Heart right ventricle (tissue), 16 donors: ENCODE results near the gene SCGB2B2. TPM values are rescaled to one million over a fixed set of nuclear protein-coding genes. Genes with fewer than 3 reads are reported as not detected.
"Not testable (repeated sequence)": the region's sequence is repeated elsewhere in the genome, so short reads cannot be mapped to it uniquely, and the experiment has no call there.

Experiments used
- ATAC-seq, 8 donors: fragments of 200-7000 bp; cut with Tn5 transposase; one replicate each; pipeline ENCODE4 v1.9.1; 2020; ENCODE audit warnings: mild to moderate bottlenecking in 8 of 8, moderate library complexity in 8 of 8, moderate number of reproducible peaks in 1 of 8
- DNase-seq, 2 donors: peaks; one replicate each; pipeline ENCODE4 v3.0.0-alpha.2; 2020
- H3K27ac ChIP-seq, 10 donors: fragments of 200-600 bp; sonication (generic) in 2 of 10; one replicate each; pipeline versions ENCODE4 v1.5.0 to v1.8.0; 2020 to 2022; ENCODE audit warnings: mild to moderate bottlenecking in 3 of 10
- H3K27me3 ChIP-seq, 7 donors: fragments of 200-600 bp; one replicate each; pipeline ENCODE4 v1.8.0; 2021 to 2022; ENCODE audit warnings: mild to moderate bottlenecking in 2 of 7
- H3K36me3 ChIP-seq, 9 donors: fragments of 200-600 bp; sonication (generic) in 1 of 9; one replicate each; pipeline versions ENCODE4 v1.5.0 to v1.8.0; 2020 to 2022; ENCODE audit warnings: mild to moderate bottlenecking in 2 of 9
- H3K4me1 ChIP-seq, 9 donors: fragments of 200-600 bp; sonication (generic) in 1 of 9; one replicate each; pipeline versions ENCODE4 v1.5.0 to v1.8.0; 2020 to 2022; ENCODE audit warnings: mild to moderate bottlenecking in 4 of 9
- H3K4me3 ChIP-seq, 10 donors: fragments of 200-600 bp; sonication (generic) in 2 of 10; one replicate each; pipeline versions ENCODE4 v1.5.0 to v1.8.0; 2020 to 2022; ENCODE audit warnings: mild to moderate bottlenecking in 7 of 10, moderate library complexity in 2 of 10
- H3K9me3 ChIP-seq, 11 donors: fragments of 200-600 bp in 10 of 11; sonication (generic) in 2 of 11; one replicate each; pipeline versions ENCODE4 v1.5.0 to v1.8.0; 2013 to 2022; ENCODE audit warnings: mild to moderate bottlenecking in 2 of 11, control low read depth in 1 of 11, moderate library complexity in 1 of 11
- CTCF ChIP-seq, 9 donors: fragments of 200-600 bp; sonication (generic) in 2 of 9; IDR thresholded peaks; one replicate each; pipeline versions ENCODE4 v1.5.0 to v1.8.0; 2021 to 2022; ENCODE audit warnings: antibody characterized with exemption in 9 of 9, mild to moderate bottlenecking in 5 of 9, moderate library complexity in 1 of 9
- WGBS, 2 donors: extraction: QIAGEN DNeasy Blood & Tissue Kit; methylation state at CpG; one replicate each; pipeline ENCODE4 v1.1.7; 2013; ENCODE audit warnings: inconsistent platforms in 1 of 2; 5-methylcytosine and 5-hydroxymethylcytosine counted together
- intact Hi-C, 10 donors: fragments of 100-400 bp; cut with DNase I; formaldehyde crosslinking; loops; one replicate each; pipeline versions ENCODE4 v1.11.1 to v1.14.2; 2022
- polyA plus RNA-seq, 2 donors: library from polyadenylated mRNA; stranded (reverse); fragments of 200-250 nt; gene quantifications; one replicate each; pipeline ENCODE4 v1.2.3, GENCODE V29; 2013
- total RNA-seq, 10 donors: library from RNA; stranded (reverse); fragmentation: NEBNext Ultra II Directional in 3 of 10; extraction: Animal tissue kit (Norgen Biotek cat#: 25700) in 3 of 10; gene quantifications; one replicate each; pipeline versions ENCODE4 v1.2.1 to v1.2.4, GENCODE V29; 2021 to 2023
- donor health status: Arrhythmogenic right ventricular cardiomyopathy.
- donor health status: ischemic (EF 13 %, LVEDD 7.1; RV severe dilation, severe dysfunction).
- donor health status: healthy with polysubstance abuse.
- donor health status: DM: no; HTN: yes; CAD: no.
- donor health status: DM: no; HTN: no; CAD: no.
- donor health status: ischemic (EF 25% LVEDD 6.9; RV normal size, moderate dysfunction).
- donor health status: ischemic (EF 25% LVEDD 5.7; RV mildly dilated, moderate dysfunction).
- donor health status: healthy.
- donor health status: DM: yes; HTN: yes; CAD: no.
- donor health status: Ischemic cardiomyopathy.
- donor health status: ischemic (EF 35%, LVEDD 5.7; RV mildly dilated, moderate dysfunction).
- donor health status: nonischemic (EF 11% LVEDD 7.7; RV severe dilation, severe dysfunction).
- donor health status: DM: yes; HTN: yes; CAD: no.
- donor health status: PGD.
- donor health status: ischemic (EF 29% LVEDD 5.4; RV normal size, mild dysfunction).
- donor health status: nonischemic (EF 23%, LVEDD 6.1; RV moderate dilation, normal function).

Gene SCGB2B2
- total and polyA plus RNA-seq, 12 donors, result 0.06 to 0.94 (median 0.68) TPM

- ATAC-seq (peak; percentile 34 to 61 (median 57)), DNase-seq (no peak)
- peaks cover 0 to 23% (median 0%) of the 10 kb centered on the region in 9 donors for H3K4me1 ChIP-seq
- 62 to 76% methylated on average over 17 of the region's 17 CpGs for WGBS, 2 donors
- peak overlapping the region in 9 of 10 donors; percentile 4 to 49 (median 33) for H3K4me3 ChIP-seq
- H3K36me3 ChIP-seq, result no peaks in the 10 kb centered on the region
- intact Hi-C loops, result no loop called here
- TF ChIP-seq CTCF (IDR thresholded peaks at IDR 0.05), result no peak
- no peaks in the 10 kb centered on the region for H3K9me3 ChIP-seq
- H3K27me3 ChIP-seq, result no peaks in the 10 kb centered on the region
- H3K27ac ChIP-seq, result peak overlapping the region in 9 of 10 donors; percentile 24 to 73 (median 46)
Measured at GRCh38 chr19:34667349-34668076, 9.4 kb downstream of the SCGB2B2 start.

GRCh38 chr19:34666958-34667265 is 10.0 kb downstream of the SCGB2B2 start:
- Histone ChIP-seq H3K36me3 (no peaks in the 10 kb centered on the region), H3K27me3 (no peaks in the 10 kb centered on the region), H3K27ac (peak overlapping the region in 7 of 10 donors; percentile 24 to 73 (median 46)), H3K4me3 (peak overlapping the region in 5 of 10 donors; percentile 4 to 49 (median 41)), H3K9me3 (no peaks in the 10 kb centered on the region), H3K4me1 (peaks cover 0 to 23% (median 0%) of the 10 kb centered on the region in 9 donors)
- ATAC-seq (peak in 1 of 8 donors; percentile 12), DNase-seq (no peak)
- intact Hi-C loops, result no loop called here
- no peak for TF ChIP-seq CTCF (IDR thresholded peaks at IDR 0.05)
- WGBS, 2 donors, result 89 to 91% methylated on average over 9 of the region's 9 CpGs

DNA sequence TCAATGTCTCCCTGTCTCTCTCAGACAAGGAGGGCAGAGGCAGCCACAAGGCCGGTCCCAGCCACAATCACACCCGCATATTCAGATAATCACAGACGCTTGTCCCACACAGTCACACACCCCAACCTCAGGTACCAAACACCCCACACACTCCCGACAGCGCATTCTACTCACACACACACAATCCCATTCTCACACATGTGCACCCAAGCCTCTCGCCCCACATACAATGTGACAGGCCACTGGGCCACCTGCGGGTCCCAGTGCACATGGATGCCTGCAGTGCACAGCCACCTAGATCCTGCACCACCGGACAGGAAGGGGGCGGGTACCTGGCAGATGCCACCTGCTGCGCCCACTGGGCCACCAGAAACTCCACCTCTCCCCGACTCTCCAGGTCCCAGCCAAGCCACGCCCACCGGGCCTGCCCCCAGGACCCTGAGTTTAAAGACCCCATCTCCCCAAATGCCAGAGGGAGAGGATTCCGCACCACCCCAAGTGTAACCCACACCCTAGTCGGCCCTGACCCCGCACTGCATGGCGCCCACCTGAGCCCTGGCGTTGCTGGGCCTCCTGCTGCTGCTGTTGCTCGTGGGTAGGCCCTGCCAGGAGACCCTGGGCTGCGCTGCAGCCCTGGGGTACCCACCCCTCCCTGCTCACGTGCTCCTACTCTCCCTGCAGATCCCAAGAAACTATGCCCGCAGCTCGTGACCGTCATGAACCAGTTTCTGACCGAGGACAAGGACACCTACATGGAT is 10.6 kb downstream of the SCGB2B2 start:
- Histone ChIP-seq H3K27ac (no peak overlapping the region), H3K4me3 (no peak overlapping the region), H3K36me3 (no peaks in the 10 kb centered on the region), H3K9me3 (no peaks in the 10 kb centered on the region), H3K4me1 (peaks cover 0 to 23% (median 0%) of the 10 kb centered on the region in 9 donors), H3K27me3 (no peaks in the 10 kb centered on the region)
- no peak for TF ChIP-seq CTCF (IDR thresholded peaks at IDR 0.05)
- DNase-seq (no peak), ATAC-seq (peak in 1 of 8 donors; percentile 23)
- intact Hi-C loops, result no loop called here
- 94 to 96% methylated on average over 25 of the region's 25 CpGs for WGBS, 2 donors

DNA sequence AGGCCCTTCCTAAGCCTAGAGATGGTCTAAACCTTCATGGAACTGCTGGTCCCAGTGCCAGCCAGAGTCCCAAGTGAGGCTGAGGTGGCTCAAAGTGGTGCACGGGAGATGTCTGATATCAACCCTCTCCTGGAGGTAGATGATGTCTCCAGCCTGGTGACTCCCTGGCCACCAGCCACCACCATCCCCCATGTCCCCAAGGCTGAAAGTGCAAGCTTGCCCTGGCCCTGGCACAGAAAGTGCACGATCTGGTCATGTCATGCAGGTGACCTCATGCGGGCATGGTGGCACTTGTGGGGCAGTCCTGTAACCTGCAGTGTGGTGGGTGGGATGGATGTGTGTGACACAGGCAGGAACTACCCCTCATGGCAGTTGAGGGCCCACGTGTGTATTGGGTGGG is 11.7 kb downstream of the SCGB2B2 start:
- H3K9me3 ChIP-seq, H3K27ac ChIP-seq, intact Hi-C loops, H3K4me3 ChIP-seq, H3K36me3 ChIP-seq, H3K27me3 ChIP-seq, DNase-seq: not testable (repeated sequence)
- peaks cover 0 to 24% (median 0%) of the 10 kb centered on the region in 9 donors for H3K4me1 ChIP-seq
- peak in 1 of 8 donors; percentile 6 for ATAC-seq
- WGBS, 2 donors, result 74 to 78% methylated on average over 4 of the region's 4 CpGs
